Lung (tissue), 12 donors: Measurements from ENCODE around the gene BCLAF3. TPM values are rescaled to one million over a fixed set of nuclear protein-coding genes. Genes with fewer than 3 reads are reported as not detected.

Experiments used
- ATAC-seq: fragments of 200-7000 bp; cut with Tn5 transposase; one replicate; pipeline ENCODE4 v1.9.1; 2020; ENCODE audit warnings: moderate number of reproducible peaks; ENCODE audit not compliant: insufficient read depth, low FRiP score
- DNase-seq, 3 donors: peaks; one replicate each; pipeline ENCODE4 v3.0.0-alpha.2; 2013 to 2017
- H3K27ac ChIP-seq, 2 donors: one replicate each; pipeline ENCODE4 v1.5.1; 2013; ENCODE audit warnings: mild to moderate bottlenecking in 2 of 2, moderate library complexity in 2 of 2, control low read depth in 1 of 2, inconsistent platforms in 1 of 2, low read depth in 1 of 2, low read length in 1 of 2
- H3K27me3 ChIP-seq, 3 donors: one replicate each; pipeline ENCODE4 v1.5.1; 2013; ENCODE audit warnings: low read length in 2 of 3; ENCODE audit not compliant: control insufficient read depth in 3 of 3, insufficient read depth in 3 of 3
- H3K36me3 ChIP-seq, 4 donors: one replicate each; pipeline ENCODE4 v1.5.1; 2013; ENCODE audit warnings: low read length in 4 of 4, mild to moderate bottlenecking in 1 of 4, moderate library complexity in 1 of 4; ENCODE audit not compliant: control insufficient read depth in 4 of 4, insufficient read depth in 4 of 4
- H3K4me1 ChIP-seq, 5 donors: one replicate each; pipeline ENCODE4 v1.5.1; 2013; ENCODE audit warnings: low read length in 5 of 5, mild to moderate bottlenecking in 2 of 5, moderate library complexity in 1 of 5; ENCODE audit not compliant: control insufficient read depth in 5 of 5, insufficient read depth in 5 of 5
- H3K4me3 ChIP-seq: one replicate; pipeline ENCODE4 v1.5.1; 2013; ENCODE audit warnings: mild to moderate bottlenecking, control low read depth, moderate library complexity
- H3K9ac ChIP-seq, 2 donors: one replicate each; pipeline ENCODE4 v1.5.1; 2013; ENCODE audit warnings: low read length in 2 of 2, control low read depth in 1 of 2; ENCODE audit not compliant: insufficient read depth in 1 of 2
- H3K9me3 ChIP-seq, 4 donors: one replicate each; pipeline ENCODE4 v1.5.1; 2013; ENCODE audit warnings: low read length in 3 of 4, mild to moderate bottlenecking in 1 of 4, moderate library complexity in 1 of 4; ENCODE audit not compliant: control insufficient read depth in 4 of 4, insufficient read depth in 3 of 4
- WGBS, 2 donors: extraction: QIAGEN DNeasy Blood & Tissue Kit; methylation state at CpG; one replicate each; pipeline ENCODE4 v1.1.7; 2013; 5-methylcytosine and 5-hydroxymethylcytosine counted together
- polyA plus RNA-seq, 2 donors: library from polyadenylated mRNA; stranded (reverse); fragments of 200-250 nt; gene quantifications; one replicate each; pipeline ENCODE4 v1.2.1, GENCODE V29; 2013
- total RNA-seq, 2 donors: library from RNA; depleted of rRNA in 1 of 2; stranded (reverse); fragments of >200 nt in 1 of 2; gene quantifications; one replicate each; pipeline ENCODE4 v1.2.1, GENCODE V29; 2014 to 2021
- TF ChIP-seq, protein P1 (sequence below): IDR thresholded peaks from 2 replicates; pipeline ENCODE4 v1.5.1; 2012; ENCODE audit warnings: mild to moderate bottlenecking; ENCODE audit errors: control extremely low read depth, extremely low read depth
- donor health status: control.
- donor health status: control.
- donor health status: Bipolar disorder and iron deficiency.
- donor health status: healthy.
- donor health status: DM: yes; HTN: yes; CAD: no.

BCLAF3 gene
- total and polyA plus RNA-seq, 4 donors = 2.5 to 22.4 (median 7.8) TPM

DNA sequence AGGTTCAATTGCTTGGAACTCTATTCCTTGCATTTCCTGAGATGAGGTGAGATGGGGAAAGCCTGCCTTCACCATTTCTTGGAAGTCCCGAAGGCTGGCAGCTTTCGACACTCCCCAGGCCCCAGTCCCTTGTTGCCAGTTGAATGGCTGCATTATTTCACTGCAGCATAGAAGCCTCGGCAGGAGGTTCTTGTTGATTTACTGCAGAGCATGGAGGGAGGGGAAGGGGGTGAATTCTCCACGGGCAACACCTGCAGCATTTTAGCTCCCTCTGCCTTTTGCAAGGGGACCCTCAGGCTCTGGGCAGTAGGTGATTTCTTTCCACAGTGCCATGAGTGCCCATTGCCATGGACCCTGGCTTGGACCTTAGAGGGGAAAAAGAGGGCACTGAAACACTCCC is 10.7 kb upstream of the BCLAF3 start:
- Histone ChIP-seq H3K27me3 (peaks cover 5 to 33% (median 28%) of the 10 kb centered on the region in 3 donors), H3K4me3 (no peak overlapping the region), H3K4me1 (no peaks in the 10 kb centered on the region), H3K36me3 (no peaks in the 10 kb centered on the region), H3K9ac (no peak overlapping the region), H3K9me3 (no peaks in the 10 kb centered on the region), H3K27ac (no peak overlapping the region)
- DNase-seq = no peak
- ATAC-seq = no peak
- TF ChIP-seq, protein P1, sequence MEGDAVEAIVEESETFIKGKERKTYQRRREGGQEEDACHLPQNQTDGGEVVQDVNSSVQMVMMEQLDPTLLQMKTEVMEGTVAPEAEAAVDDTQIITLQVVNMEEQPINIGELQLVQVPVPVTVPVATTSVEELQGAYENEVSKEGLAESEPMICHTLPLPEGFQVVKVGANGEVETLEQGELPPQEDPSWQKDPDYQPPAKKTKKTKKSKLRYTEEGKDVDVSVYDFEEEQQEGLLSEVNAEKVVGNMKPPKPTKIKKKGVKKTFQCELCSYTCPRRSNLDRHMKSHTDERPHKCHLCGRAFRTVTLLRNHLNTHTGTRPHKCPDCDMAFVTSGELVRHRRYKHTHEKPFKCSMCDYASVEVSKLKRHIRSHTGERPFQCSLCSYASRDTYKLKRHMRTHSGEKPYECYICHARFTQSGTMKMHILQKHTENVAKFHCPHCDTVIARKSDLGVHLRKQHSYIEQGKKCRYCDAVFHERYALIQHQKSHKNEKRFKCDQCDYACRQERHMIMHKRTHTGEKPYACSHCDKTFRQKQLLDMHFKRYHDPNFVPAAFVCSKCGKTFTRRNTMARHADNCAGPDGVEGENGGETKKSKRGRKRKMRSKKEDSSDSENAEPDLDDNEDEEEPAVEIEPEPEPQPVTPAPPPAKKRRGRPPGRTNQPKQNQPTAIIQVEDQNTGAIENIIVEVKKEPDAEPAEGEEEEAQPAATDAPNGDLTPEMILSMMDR = no peak
- WGBS, 2 donors = 67 to 71% methylated on average over 4 of the region's 4 CpGs

DNA sequence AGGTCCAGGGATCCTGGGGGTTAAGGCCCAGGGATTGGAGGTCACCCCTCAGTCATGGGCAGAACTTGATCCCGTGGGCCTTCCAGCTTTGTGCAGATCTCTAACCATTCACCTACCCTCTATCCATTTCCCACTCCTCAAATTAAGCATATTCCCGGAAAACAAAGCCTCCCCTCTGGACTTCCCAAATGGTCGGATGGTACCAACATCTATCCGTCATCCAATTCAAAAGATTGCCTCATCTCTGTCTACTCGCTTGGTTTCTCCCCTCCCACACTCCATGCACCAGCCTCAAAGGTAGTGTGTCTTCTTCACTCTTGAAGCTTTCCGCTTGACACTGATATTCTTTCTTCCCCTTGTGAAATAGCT is 473 bp upstream of the BCLAF3 start:
- peaks cover 0 to 2% (median 0%) of the 10 kb centered on the region in 5 donors for H3K4me1 ChIP-seq
- peak overlapping the region in 1 of 2 donors; percentile 77 for H3K27ac ChIP-seq
- peaks cover 0 to 23% (median 9%) of the 10 kb centered on the region in 3 donors for H3K27me3 ChIP-seq
- H3K36me3 ChIP-seq = no peaks in the 10 kb centered on the region
- H3K4me3 ChIP-seq = no peak overlapping the region
- H3K9ac ChIP-seq = peak overlapping the region in 1 of 2 donors; percentile 40
- 50 to 59% methylated on average over 4 to 6 of the region's 6 CpGs for WGBS, 2 donors
- DNase-seq = no peak
- TF ChIP-seq, protein P1 = no peak
- no peak for ATAC-seq
- peaks cover 0 to 2% (median 0%) of the 10 kb centered on the region in 4 donors for H3K9me3 ChIP-seq

DNA sequence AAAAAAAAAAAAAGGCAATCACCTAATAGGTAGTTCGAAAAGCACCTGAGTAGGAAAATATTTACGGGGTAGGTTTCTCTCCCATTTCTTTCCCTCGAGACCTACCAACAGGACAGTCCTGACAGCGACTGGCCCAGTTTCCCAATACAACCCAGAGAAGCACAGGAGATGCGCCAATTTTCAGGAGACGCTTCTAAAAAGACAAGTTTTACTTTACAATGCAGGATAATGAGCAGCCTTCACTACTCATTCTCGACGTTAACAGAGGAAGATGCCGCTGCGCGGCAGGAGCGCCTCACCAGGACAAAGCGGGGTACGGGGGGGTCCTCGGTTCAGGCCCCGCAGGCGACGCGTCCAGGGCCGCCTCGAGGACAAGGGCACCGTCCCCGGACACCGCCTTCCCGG is 708 bp downstream of the BCLAF3 start:
- peaks cover 0 to 16% (median 6%) of the 10 kb centered on the region in 3 donors for H3K27me3 ChIP-seq
- peak overlapping the region; percentile 90 for H3K4me3 ChIP-seq
- TF ChIP-seq, protein P1 = no peak
- peaks cover 0 to 2% (median 0%) of the 10 kb centered on the region in 5 donors for H3K4me1 ChIP-seq
- 6 to 36% methylated on average over 13 to 25 of the region's 25 CpGs for WGBS, 2 donors
- H3K9me3 ChIP-seq = peaks cover 0 to 2% (median 0%) of the 10 kb centered on the region in 4 donors
- DNase-seq = peak in 1 of 3 donors; percentile 14
- H3K36me3 ChIP-seq = no peaks in the 10 kb centered on the region
- no peak for ATAC-seq
- no peak overlapping the region for H3K9ac ChIP-seq
- H3K27ac ChIP-seq = peak overlapping the region; percentile 72 to 90

DNA sequence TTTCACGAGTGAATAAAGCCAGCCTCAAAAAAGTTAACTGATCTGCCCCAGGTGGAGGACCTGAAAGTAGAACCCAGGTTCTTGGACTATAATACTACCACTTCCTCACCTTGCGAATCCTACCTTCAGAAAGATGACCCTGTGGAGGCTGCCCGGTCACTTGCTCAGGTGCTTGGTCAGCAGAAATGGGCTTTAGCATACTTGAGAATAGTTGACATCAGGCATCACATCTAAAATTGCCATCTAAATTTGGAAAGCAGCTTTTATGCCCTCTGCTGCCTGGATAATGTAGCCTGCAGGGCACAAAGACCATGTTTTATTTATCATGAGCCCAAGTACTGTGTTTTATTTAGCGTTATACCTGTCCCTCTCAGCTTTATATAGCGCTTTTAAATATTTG is 3.0 kb downstream of the BCLAF3 start:
- H3K27me3 ChIP-seq = peaks cover 0 to 14% (median 6%) of the 10 kb centered on the region in 3 donors
- no peak overlapping the region for H3K27ac ChIP-seq
- H3K9ac ChIP-seq = no peak overlapping the region
- 83 to 87% methylated on average over 5 of the region's 5 CpGs for WGBS, 2 donors
- no peak for DNase-seq
- TF ChIP-seq, protein P1 = no peak
- H3K4me3 ChIP-seq = no peak overlapping the region
- H3K36me3 ChIP-seq = no peaks in the 10 kb centered on the region
- H3K9me3 ChIP-seq = peaks cover 0 to 2% (median 0%) of the 10 kb centered on the region in 4 donors
- H3K4me1 ChIP-seq = peaks cover 0 to 2% (median 0%) of the 10 kb centered on the region in 5 donors
- no peak for ATAC-seq
